GM18519 (cell line): ENCODE results near the gene LIME1.

ENCODE experiments used
- ATAC-seq: cut with Tn5 transposase; IDR thresholded peaks from one replicate; pipeline ENCODE4 v1.9.1; 2021; ENCODE audit warnings: mild to moderate bottlenecking, moderate library complexity; ENCODE audit not compliant: unreplicated experiment, low FRiP score

The LIME1 gene, protein sequence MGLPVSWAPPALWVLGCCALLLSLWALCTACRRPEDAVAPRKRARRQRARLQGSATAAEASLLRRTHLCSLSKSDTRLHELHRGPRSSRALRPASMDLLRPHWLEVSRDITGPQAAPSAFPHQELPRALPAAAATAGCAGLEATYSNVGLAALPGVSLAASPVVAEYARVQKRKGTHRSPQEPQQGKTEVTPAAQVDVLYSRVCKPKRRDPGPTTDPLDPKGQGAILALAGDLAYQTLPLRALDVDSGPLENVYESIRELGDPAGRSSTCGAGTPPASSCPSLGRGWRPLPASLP

DNA sequence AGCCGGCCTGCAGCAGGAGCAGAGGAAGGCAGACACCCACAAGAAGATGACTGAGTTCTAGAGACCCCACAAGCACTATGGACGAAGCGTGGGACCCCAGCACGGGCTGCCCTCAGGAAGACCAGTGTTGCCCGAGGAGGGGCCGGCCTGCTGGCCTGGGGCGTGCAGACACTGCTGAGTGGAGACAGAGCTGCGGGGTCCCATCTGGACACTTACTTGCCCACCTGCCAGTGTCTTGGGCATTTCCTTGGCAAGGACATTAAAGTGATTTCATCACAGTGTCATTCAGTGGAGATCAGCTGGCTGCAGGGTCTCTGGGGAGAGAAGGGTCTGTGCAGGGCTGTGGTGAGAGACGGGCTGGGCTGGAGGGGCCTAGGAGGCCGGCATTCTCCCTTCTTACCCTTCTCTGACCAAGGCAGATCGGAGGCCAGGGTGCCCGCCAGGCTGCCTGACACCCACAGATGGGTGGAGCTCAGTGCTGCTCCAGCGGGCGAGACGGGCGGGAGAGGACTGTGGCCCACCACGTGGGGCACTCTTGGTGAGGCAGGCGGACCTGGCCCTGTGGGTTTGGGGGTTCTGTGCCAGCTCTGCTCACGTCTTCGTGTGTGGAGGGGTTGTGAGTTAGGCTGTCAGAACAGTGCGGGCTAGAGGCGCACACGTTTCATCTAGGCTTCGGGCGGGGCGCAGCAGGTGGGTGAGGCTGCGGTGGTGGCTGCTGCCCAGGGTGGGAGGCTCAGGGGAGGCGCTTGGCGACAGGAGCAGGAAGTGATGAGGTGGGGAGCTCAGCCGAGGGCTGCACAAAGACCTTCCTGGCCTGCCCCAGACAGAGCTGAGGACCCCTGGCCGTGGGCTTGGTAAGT, at the start of gene LIME1:
Gene LIME1, plus strand, starts transcription at position 806 of the 860 bp plus-strand sequence. CDS start 886 bp downstream, outside the sequence.
- ATAC-seq = no peak

- ATAC-seq = no peak
Measured at GRCh38 chr20:63687419-63688178, 48.9 kb upstream of the LIME1 start.

DNA sequence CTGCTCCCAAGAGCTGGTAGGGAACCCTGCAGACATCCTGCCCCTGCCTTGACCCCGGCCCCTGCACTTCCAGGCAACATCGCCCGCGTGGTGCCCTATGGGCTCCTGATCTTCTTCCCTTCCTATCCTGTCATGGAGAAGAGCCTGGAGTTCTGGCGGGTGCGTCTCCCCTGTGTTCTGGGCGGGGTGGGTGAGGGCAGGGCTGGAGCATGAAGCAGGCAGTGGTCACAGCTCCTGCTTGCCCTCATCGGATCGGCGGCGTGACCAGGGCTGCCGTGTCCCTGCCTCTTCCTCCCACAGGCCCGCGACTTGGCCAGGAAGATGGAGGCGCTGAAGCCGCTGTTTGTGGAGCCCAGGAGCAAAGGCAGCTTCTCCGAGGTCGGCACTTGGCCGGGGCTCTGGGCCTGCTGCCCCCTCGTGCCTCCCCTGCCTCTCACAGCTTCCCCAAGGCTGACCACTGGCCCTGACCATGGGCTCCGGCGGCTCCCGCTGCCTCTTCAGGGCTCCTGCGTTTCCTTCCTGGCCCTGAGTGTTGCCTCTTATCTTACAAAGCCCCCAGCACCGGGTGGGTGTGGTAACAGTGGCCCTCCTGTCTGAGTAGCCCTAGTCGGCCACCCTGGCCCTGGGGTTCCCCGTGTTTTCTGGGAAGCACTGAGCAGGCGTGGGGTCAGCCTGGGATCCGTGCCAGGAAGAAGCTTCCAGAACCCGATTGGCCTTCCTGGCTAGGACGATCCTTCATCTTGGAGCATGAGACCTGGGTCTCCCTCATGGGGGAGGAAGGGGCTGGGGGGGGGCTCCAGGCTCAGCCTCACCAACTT, 48.0 kb upstream of the LIME1 start:
- ATAC-seq = no peak

DNA sequence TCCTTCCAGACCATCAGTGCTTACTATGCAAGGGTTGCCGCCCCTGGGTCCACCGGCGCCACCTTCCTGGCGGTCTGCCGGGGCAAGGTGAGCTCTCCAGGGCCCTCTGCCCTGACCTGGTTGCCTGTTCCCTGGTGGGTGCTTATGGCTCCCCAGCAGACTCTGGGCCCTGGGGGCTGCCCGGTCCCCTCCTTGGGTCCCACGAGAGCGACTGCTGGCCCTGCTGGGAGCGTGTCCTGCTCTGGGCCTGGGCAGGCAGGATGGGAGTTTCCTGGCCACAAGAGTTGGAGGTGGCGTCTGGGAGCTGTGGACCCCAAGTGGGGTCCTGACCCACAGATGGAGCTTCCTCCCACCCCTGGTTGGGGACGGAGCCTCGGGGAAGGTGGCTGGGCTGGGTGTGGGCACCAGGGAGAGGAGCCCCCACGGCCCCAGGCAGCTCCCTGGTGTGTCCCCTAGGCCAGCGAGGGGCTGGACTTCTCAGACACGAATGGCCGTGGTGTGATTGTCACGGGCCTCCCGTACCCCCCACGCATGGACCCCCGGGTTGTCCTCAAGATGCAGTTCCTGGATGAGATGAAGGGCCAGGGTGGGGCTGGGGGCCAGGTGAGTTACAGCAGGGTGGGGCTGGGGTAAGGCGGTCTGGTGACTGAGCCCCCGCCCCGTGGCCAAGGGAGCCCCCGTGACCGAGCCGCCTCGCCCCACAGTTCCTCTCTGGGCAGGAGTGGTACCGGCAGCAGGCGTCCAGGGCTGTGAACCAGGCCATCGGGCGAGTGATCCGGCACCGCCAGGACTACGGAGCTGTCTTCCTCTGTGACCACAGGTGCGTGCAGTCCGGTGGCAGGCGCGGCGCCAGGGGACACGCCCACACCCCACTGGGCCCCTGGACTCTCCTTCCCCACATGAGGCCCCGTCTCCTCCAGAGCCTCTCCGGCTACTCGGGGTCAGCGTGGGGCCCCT, 47.1 kb upstream of the LIME1 start:
- no peak for ATAC-seq

- no peak for ATAC-seq
Measured at GRCh38 chr20:63690003-63690897, 46.2 kb upstream of the LIME1 start.

DNA sequence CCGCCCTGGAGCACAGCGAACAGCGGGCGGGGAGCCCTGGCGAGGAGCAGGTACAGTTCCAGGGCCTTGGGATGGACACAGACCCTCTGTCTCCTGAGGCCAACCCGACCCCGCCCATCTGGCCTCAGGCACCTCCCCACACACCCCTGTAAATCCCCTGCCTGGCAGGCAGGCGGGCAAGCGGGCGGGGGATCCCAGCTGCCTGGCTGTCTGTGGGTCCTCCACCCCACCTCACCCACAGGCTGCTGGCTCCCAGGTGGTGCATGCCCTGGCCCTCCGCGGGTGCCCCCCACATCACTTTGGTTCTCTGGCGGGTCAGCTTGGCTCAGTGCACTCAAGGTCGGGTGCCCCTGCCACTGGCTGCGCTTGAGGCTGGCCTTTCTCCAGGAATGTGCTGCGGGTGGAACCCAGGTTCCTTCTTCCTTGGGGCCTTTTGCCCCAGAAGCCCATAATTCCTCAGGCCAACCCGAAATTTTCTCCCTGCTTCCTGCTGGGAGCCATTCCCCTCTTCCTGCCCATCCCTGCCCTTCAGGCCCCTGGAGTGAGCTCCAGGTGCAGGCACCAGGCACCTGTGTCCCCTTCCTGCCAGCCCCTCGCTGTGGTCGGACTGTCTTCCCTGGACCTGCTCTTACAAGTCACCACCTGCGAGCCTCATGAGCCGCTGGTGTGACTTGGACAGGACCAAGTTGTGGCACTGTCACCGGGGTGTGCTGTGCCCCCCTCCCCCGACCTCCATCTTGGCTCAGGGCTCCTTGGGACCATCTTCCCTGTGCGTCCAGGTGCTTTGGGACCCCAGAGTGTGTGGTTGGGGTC, 45.4 kb upstream of the LIME1 start:
- no peak for ATAC-seq

- no peak for ATAC-seq
Measured at GRCh38 chr20:63691711-63692435, 44.6 kb upstream of the LIME1 start.

DNA sequence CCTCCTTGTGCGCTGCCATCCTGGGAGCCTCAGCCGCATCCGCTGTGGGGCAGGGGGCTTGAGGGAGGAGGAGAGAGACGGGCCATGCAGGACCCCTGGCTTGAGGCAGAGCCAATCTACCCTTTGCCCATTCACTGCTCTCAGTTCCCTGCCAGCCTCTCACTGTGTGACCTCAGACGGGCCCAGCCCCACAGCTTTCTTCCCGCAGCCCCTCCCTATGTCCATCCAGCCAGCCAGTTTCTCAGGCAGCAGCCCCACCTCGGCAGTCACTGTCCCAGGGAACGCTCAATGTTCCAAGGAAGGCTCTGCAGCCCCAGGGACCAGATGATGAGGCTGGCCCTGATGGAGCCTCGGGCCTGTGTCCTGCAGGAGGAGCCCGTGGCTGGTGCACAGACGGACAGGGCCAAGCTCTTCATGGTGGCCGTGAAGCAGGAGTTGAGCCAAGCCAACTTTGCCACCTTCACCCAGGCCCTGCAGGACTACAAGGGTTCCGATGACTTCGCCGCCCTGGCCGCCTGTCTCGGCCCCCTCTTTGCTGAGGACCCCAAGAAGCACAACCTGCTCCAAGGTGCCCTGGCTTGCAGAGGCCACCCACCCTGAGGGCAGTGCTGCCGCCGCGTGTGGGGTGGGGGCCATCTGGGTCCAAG, 43.9 kb upstream of the LIME1 start:
- ATAC-seq = no peak

GRCh38 chr20:63693083-63693732, 43.3 kb upstream of the LIME1 start:
- ATAC-seq = no peak

- ATAC-seq = no peak
Measured at GRCh38 chr20:63693733-63694583, 42.5 kb upstream of the LIME1 start.

DNA sequence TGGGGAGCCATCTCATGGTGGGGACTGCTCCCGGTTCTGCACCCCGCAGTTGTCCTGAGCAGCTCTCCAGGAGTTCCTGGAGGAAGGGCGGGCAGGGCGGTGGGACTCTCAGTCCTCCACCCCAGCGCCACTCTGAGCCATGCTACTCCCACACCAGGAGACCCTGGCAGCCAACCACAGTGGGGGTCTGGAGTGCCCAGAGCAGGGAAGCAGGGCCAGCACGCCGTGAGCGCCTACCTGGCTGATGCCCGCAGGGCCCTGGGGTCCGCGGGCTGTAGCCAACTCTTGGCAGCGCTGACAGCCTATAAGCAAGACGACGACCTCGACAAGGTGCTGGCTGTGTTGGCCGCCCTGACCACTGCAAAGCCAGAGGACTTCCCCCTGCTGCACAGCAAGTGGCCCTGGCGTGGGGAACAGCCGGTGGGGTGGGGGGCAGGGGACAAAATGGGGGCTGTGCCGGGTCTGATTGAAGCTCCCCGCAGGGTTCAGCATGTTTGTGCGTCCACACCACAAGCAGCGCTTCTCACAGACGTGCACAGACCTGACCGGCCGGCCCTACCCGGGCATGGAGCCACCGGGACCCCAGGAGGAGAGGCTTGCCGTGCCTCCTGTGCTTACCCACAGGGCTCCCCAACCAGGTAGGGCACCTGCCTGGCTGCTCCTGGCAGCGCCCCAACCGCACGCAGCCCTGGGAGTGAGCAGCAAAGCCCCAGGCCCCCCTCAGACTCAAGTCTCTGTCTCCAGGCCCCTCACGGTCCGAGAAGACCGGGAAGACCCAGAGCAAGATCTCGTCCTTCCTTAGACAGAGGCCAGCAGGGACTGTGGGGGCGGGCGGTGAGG, 41.7 kb upstream of the LIME1 start:
- no peak for ATAC-seq

- ATAC-seq = no peak
Measured at GRCh38 chr20:63695424-63696305, 40.8 kb upstream of the LIME1 start.

DNA sequence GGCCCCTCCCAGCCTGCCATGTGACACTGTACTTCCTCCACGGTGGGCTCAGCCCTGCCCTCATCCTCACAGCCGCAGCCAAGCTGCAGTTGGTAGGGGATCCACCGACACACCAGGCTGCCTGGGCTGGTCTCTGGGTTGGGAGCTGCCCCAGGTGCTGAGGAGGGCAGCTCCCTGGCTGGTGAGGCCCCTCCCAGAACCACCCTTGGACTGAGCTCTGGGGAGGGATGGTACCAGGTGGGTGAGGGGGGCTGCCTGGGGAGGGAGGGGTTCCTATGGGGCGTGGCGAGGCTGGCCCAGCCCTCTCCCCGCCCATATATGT, 40.2 kb upstream of the LIME1 start:
- ATAC-seq = no peak
